H1 (cell line): ENCODE results near the gene ORMDL3. TPM values are rescaled to one million over a fixed set of nuclear protein-coding genes. Genes with fewer than 3 reads are reported as not detected.

Source experiments
- CTCF ChIA-PET: fragments of 300-600 bp; sonication (Branson Sonifier 250); formaldehyde crosslinking; loops from one replicate; lab custom pipeline; 2021; ENCODE audit not compliant: partially characterized antibody; lab: Charles Lee
- POLR2A ChIA-PET: fragments of 300-600 bp; sonication (Branson Sonifier 250); formaldehyde crosslinking; loops from one replicate; lab custom pipeline; 2021; ENCODE audit warnings: inconsistent platforms; ENCODE audit not compliant: partially characterized antibody; lab: Charles Lee
- DNase-seq, 2 experiments: peaks; one replicate each; pipeline versions ENCODE4 v3.0.0 to v3.0.0-alpha.2; 2010 to 2022; ENCODE audit warnings: low spot score in 2 of 2, low read depth in 1 of 2, mixed read lengths in 1 of 2
- FAIRE-seq: peaks from 2 replicates; lab custom pipeline; 2011; peaks lifted over from hg19 to GRCh38; lab: Jason Lieb, UNC
- H2AFZ ChIP-seq: 2 replicates; pipeline ENCODE4 v1.8.1; 2012; ENCODE audit warnings: low read length, inconsistent platforms
- H2AK5ac ChIP-seq: 2 replicates; pipeline ENCODE4 v1.6.1; 2013; ENCODE audit warnings: low read depth, low read length
- H2BK120ac ChIP-seq: replicated peaks from 2 replicates; pipeline ENCODE3; 2013; ENCODE audit warnings: low read depth, low read length, inconsistent platforms
- H2BK12ac ChIP-seq: 2 replicates; pipeline ENCODE4 v1.6.1; 2013; ENCODE audit warnings: low read depth, low read length
- H2BK15ac ChIP-seq: 2 replicates; pipeline ENCODE4 v1.6.1; 2013; ENCODE audit warnings: low read length
- H2BK20ac ChIP-seq: 2 replicates; pipeline ENCODE4 v1.6.1; 2013; ENCODE audit warnings: low read length
- H2BK5ac ChIP-seq: 2 replicates; pipeline ENCODE4 v1.6.1; 2013; ENCODE audit warnings: low read depth, low read length
- H3K14ac ChIP-seq: 2 replicates; pipeline ENCODE4 v1.6.1; 2013; ENCODE audit warnings: inconsistent platforms; ENCODE audit not compliant: insufficient read length
- H3K18ac ChIP-seq: 2 replicates; pipeline ENCODE4 v1.6.1; 2013; ENCODE audit warnings: low read length; ENCODE audit errors: extremely low read depth
- H3K23ac ChIP-seq: 2 replicates; pipeline ENCODE4 v1.6.1; 2013; ENCODE audit warnings: inconsistent platforms; ENCODE audit not compliant: insufficient read length
- H3K23me2 ChIP-seq: 2 replicates; pipeline ENCODE4 v1.6.1; 2013; ENCODE audit warnings: low read depth, low read length
- H3K27ac ChIP-seq: 2 replicates; pipeline ENCODE4 v1.6.1; 2011; ENCODE audit warnings: low read depth, low read length, inconsistent platforms
- H3K27me3 ChIP-seq, 4 experiments: replicated peaks in 1 of 4; 1 replicate in 1 of 4; 2 replicates in 3 of 4; pipeline versions ENCODE4 v1.6.1 to v1.8.1; 2011 to 2013; ENCODE audit warnings: low read length in 3 of 4, mild to moderate bottlenecking in 3 of 4, inconsistent platforms in 2 of 4, mixed read lengths in 2 of 4, moderate library complexity in 1 of 4; ENCODE audit not compliant: control insufficient read depth in 3 of 4, insufficient read depth in 3 of 4; ENCODE audit errors: extremely low read depth in 1 of 4
- H3K36me3 ChIP-seq, 4 experiments: 2 replicates each; pipeline versions ENCODE4 v1.6.1 to v1.8.1; 2011 to 2013; ENCODE audit warnings: mild to moderate bottlenecking in 4 of 4, low read length in 3 of 4, moderate library complexity in 2 of 4, control low read depth in 1 of 4, inconsistent platforms in 1 of 4; ENCODE audit not compliant: insufficient read depth in 4 of 4, control insufficient read depth in 2 of 4
- H3K4ac ChIP-seq: replicated peaks from 2 replicates; pipeline ENCODE3; 2013; ENCODE audit warnings: low read length, low read depth, mixed read lengths, inconsistent platforms; ENCODE audit not compliant: insufficient read length
- H3K4me1 ChIP-seq, 4 experiments: replicated peaks in 1 of 4; 1 replicate in 1 of 4; 2 replicates in 3 of 4; pipeline versions ENCODE4 v1.6.1 to v1.8.1; 2011 to 2013; ENCODE audit warnings: low read length in 3 of 4, inconsistent platforms in 2 of 4, mixed read lengths in 1 of 4; ENCODE audit not compliant: insufficient read depth in 4 of 4, control insufficient read depth in 3 of 4
- H3K4me2 ChIP-seq, 2 experiments: 2 replicates each; pipeline versions ENCODE4 v1.6.1 to v1.8.1; 2011 to 2013; ENCODE audit warnings: low read depth in 2 of 2, low read length in 2 of 2, control low read depth in 1 of 2, inconsistent platforms in 1 of 2, mild to moderate bottlenecking in 1 of 2; ENCODE audit not compliant: insufficient read depth in 1 of 2
- H3K4me3 ChIP-seq, 4 experiments: fragments of 200-600, 300-600 bp in 1 of 4; sonication (generic), shearing (Covaris generic), sonication (Bioruptor Twin) in 1 of 4; 2 replicates each; pipeline versions ENCODE4 v1.5.1 to v1.8.1; 2011 to 2016; ENCODE audit warnings: low read length in 4 of 4, low read depth in 3 of 4, control low read depth in 2 of 4, inconsistent platforms in 2 of 4, mild to moderate bottlenecking in 2 of 4, mixed read lengths in 1 of 4, moderate library complexity in 1 of 4; ENCODE audit not compliant: insufficient read depth in 2 of 4; ENCODE audit errors: extremely low read depth in 1 of 4
- H3K56ac ChIP-seq: replicated peaks from 2 replicates; pipeline ENCODE3; 2013; ENCODE audit warnings: low read depth, mild to moderate bottlenecking, mixed read lengths, low read length, inconsistent platforms; ENCODE audit not compliant: insufficient read length
- H3K79me1 ChIP-seq: 2 replicates; pipeline ENCODE4 v1.6.1; 2013; ENCODE audit warnings: low read depth, low read length, control low read depth
- H3K79me2 ChIP-seq, 2 experiments: 2 replicates each; pipeline versions ENCODE4 v1.6.1 to v1.8.1; 2012 to 2013; ENCODE audit warnings: low read length in 2 of 2, mild to moderate bottlenecking in 2 of 2, inconsistent platforms in 1 of 2; ENCODE audit not compliant: insufficient read depth in 2 of 2, control insufficient read depth in 1 of 2
- H3K9ac ChIP-seq, 4 experiments: replicated peaks in 1 of 4; 1 replicate in 1 of 4; 2 replicates in 3 of 4; pipeline versions ENCODE4 v1.6.1 to v1.8.1; 2011 to 2013; ENCODE audit warnings: low read depth in 3 of 4, low read length in 3 of 4, control low read depth in 2 of 4, mild to moderate bottlenecking in 2 of 4, moderate library complexity in 2 of 4, inconsistent platforms in 1 of 4; ENCODE audit errors: extremely low read depth in 1 of 4
- H3K9me3 ChIP-seq, 2 experiments: 2 replicates each; pipeline versions ENCODE4 v1.6.1 to v1.8.1; 2012 to 2013; ENCODE audit warnings: mild to moderate bottlenecking in 2 of 2, moderate library complexity in 2 of 2, control low read depth in 1 of 2, inconsistent platforms in 1 of 2, low read depth in 1 of 2, low read length in 1 of 2, mixed read lengths in 1 of 2; ENCODE audit not compliant: insufficient read depth in 2 of 2
- H4K20me1 ChIP-seq, 2 experiments: replicated peaks in 1 of 2; 2 replicates each; pipeline versions ENCODE3 to v1.8.1; 2011 to 2013; ENCODE audit warnings: inconsistent platforms in 2 of 2, low read length in 2 of 2, mild to moderate bottlenecking in 1 of 2; ENCODE audit not compliant: insufficient read depth in 2 of 2, control insufficient read depth in 1 of 2
- H4K5ac ChIP-seq: 2 replicates; pipeline ENCODE4 v1.6.1; 2013; ENCODE audit warnings: low read length, low read depth, mixed read lengths, inconsistent platforms; ENCODE audit not compliant: insufficient read length
- H4K8ac ChIP-seq: 2 replicates; pipeline ENCODE4 v1.8.0; 2013; ENCODE audit warnings: mild to moderate bottlenecking, moderate library complexity, low read length, inconsistent platforms; ENCODE audit not compliant: insufficient read depth; ENCODE audit errors: extremely low read depth
- H4K91ac ChIP-seq: replicated peaks from 2 replicates; pipeline ENCODE3; 2013; ENCODE audit warnings: low read length, mixed read lengths, inconsistent platforms; ENCODE audit not compliant: insufficient read length
- CBX8 ChIP-seq: fragments of 300-800, 300-1000 bp; sonication (generic); IDR thresholded peaks from 2 replicates; pipeline ENCODE4 v1.7.1; 2016; ENCODE audit warnings: low read depth, low read length, borderline replicate concordance
- CEBPB ChIP-seq: IDR thresholded peaks from 2 replicates; pipeline ENCODE4 v1.6.1; 2012; ENCODE audit warnings: low read depth, low read length
- CHD1 ChIP-seq: IDR thresholded peaks from 2 replicates; pipeline ENCODE4 v1.6.1; 2012; ENCODE audit warnings: low read depth, low read length, improper control_type of control experiment
- EZH2 ChIP-seq: fragments of 200-600 bp; sonication (generic); IDR thresholded peaks from 2 replicates; pipeline ENCODE4 v1.7.1; 2012; ENCODE audit warnings: low read depth, mild to moderate bottlenecking, moderate library complexity, low read length, inconsistent platforms; ENCODE audit not compliant: severe bottlenecking
- JUN ChIP-seq: IDR thresholded peaks from 2 replicates; pipeline ENCODE4 v1.6.1; 2011; ENCODE audit warnings: low read depth, mild to moderate bottlenecking, improper control_type of control experiment, low read length
- KDM1A ChIP-seq: fragments of 200-600, 300-600 bp; sonication (generic); IDR thresholded peaks from 2 replicates; pipeline ENCODE4 v1.7.1; 2016; ENCODE audit warnings: mild to moderate bottlenecking, low read length, borderline replicate concordance
- POLR2AphosphoS5 ChIP-seq: IDR thresholded peaks from 2 replicates; pipeline ENCODE4 v1.6.1; 2011; ENCODE audit warnings: low read depth, low read length
- RBBP5 ChIP-seq: IDR thresholded peaks from 2 replicates; pipeline ENCODE4 v1.7.1; 2012; ENCODE audit warnings: low read depth, mild to moderate bottlenecking, inconsistent platforms, low read length, moderate library complexity, borderline replicate concordance
- RFX5 ChIP-seq: IDR thresholded peaks from 2 replicates; pipeline ENCODE4 v1.6.1; 2011; ENCODE audit warnings: low read depth, low read length, improper control_type of control experiment, borderline replicate concordance
- RNF2 ChIP-seq: fragments of 200-900, 300-1000 bp; sonication (generic); IDR thresholded peaks from 2 replicates; pipeline ENCODE4 v1.7.1; 2016; ENCODE audit warnings: borderline replicate concordance, low read depth, mild to moderate bottlenecking, antibody characterized with exemption, low read length; ENCODE audit not compliant: poor library complexity, severe bottlenecking; ENCODE audit errors: missing control alignments
- SRF ChIP-seq: IDR thresholded peaks from 2 replicates; pipeline ENCODE4 v1.6.1; 2011; ENCODE audit warnings: mild to moderate bottlenecking, low read depth, low read length, moderate library complexity
- TAF7 ChIP-seq: optimal IDR thresholded peaks from 2 replicates; pipeline ENCODE3; 2011; ENCODE audit warnings: low read depth, mild to moderate bottlenecking, inconsistent platforms, low read length, moderate library complexity, borderline replicate concordance
- WGBS, 2 experiments: shearing (Covaris generic) in 1 of 2; methylation state at CpG; one replicate each; pipeline versions ENCODE4 v1.1.6 to v1.1.7; 2013 to 2015; ENCODE audit warnings: low lambda C conversion rate in 2 of 2, mixed read lengths in 2 of 2, inconsistent platforms in 1 of 2, low coverage in 1 of 2, missing lambda C conversion rate in 1 of 2; ENCODE audit not compliant: insufficient replicate concordance in 2 of 2, insufficient coverage in 1 of 2, insufficient read length in 1 of 2; ENCODE audit errors: extremely low coverage in 1 of 2, missing lambda C conversion rate in 1 of 2; 5-methylcytosine and 5-hydroxymethylcytosine counted together
- polyA plus RNA-seq, 7 experiments: library from polyadenylated mRNA; depleted of rRNA in 3 of 7; stranded (reverse) in 5 of 7; unstranded in 2 of 7; fragments of >200 nt in 5 of 7; fragments of 200-250 nt in 2 of 7; gene quantifications; 1 replicate in 5 of 7; 2 replicates in 1 of 7; 4 replicates in 1 of 7; pipeline versions ENCODE4 v1.2.1 to v1.2.3, GENCODE V29; 2011 to 2013; ENCODE audit warnings: missing spikeins in 2 of 7, mixed read lengths in 2 of 7
- total RNA-seq: library from RNA; stranded (reverse); fragmentation: NEBNext Ultra II Directional; extraction: Animal tissue kit (Norgen Biotek cat#: 25700); gene quantifications from 2 replicates; pipeline ENCODE4 v1.2.1, GENCODE V29; 2021

The ORMDL3 gene
- total and polyA plus RNA-seq, 2 of the 8 experiments (the other 6 are each of a cell fraction or from before 2014, with no cell fraction given) = 50.4 to 108 TPM

DNA sequence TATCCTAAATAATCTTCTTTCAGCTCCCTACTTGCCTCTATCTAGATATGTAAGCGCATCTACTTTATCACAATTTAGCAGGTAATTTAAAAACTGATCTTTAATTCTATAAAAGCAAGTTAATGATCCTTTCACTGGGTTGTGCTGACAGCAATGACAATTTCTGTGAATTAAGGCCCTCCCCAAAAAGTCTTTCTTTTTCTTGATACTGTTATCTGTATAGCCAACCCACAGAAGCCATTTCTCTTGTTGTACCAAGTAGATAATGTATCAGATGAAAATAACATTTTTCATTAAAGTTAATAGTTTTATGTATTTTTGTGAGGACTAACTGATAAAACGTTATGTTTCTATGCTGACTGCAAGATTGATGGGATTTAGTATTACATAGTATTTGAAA is 55.6 kb downstream of the ORMDL3 start:
- H2BK120ac ChIP-seq = no peak overlapping the region
- FAIRE-seq = no peak
- peaks cover 0 to 9% (median 6%) of the 10 kb centered on the region in 4 experiments; a peak in 5 of 7 replicates for H3K27me3 ChIP-seq
- H2BK12ac ChIP-seq = no peak overlapping the region
- no peaks in the 10 kb centered on the region for H3K23me2 ChIP-seq
- H3K9me3 ChIP-seq = no peaks in the 10 kb centered on the region
- no peak overlapping the region for H3K56ac ChIP-seq
- no peak overlapping the region for H2BK20ac ChIP-seq
- H3K79me2 ChIP-seq = no peaks in the 10 kb centered on the region
- no peaks in the 10 kb centered on the region for H3K79me1 ChIP-seq
- no peaks in the 10 kb centered on the region for H4K20me1 ChIP-seq
- DNase-seq = no peak
- WGBS, 2 experiments = 80% methylated on average over 2 of the region's 2 CpGs; no CpG with 5 or more reads in 1 of the 2 experiments
- no peak overlapping the region for H4K91ac ChIP-seq
- no peak overlapping the region for H3K4me2 ChIP-seq
- no peaks in the 10 kb centered on the region; a peak in 1 of 7 replicates for H3K4me1 ChIP-seq
- no peak overlapping the region for H3K14ac ChIP-seq
- no peak overlapping the region for H3K18ac ChIP-seq
- ChIA-PET CTCF (interaction anchor here (0.8 kb wide), 1 partner anchor 74 kb away, joined by 3 read pairs; no protein-coding TSS in a partner anchor), POLR2A (no interaction called here)
- TF ChIP-seq JUN (no peak), SRF (no peak), CHD1 (no peak), KDM1A (no peak), POLR2AphosphoS5 (no peak), EZH2 (no peak), TAF7 (no peak), CEBPB (no peak), RBBP5 (no peak), RNF2 (no peak), RFX5 (no peak), CBX8 (no peak)
- H3K4me3 ChIP-seq = no peak overlapping the region
- H4K8ac ChIP-seq = no peak overlapping the region
- no peaks in the 10 kb centered on the region for H3K36me3 ChIP-seq
- no peak overlapping the region for H2AFZ ChIP-seq
- H3K27ac ChIP-seq = no peak overlapping the region
- H2BK15ac ChIP-seq = no peak overlapping the region
- H3K23ac ChIP-seq = no peak overlapping the region
- no peak overlapping the region for H2BK5ac ChIP-seq
- H2AK5ac ChIP-seq = no peak overlapping the region
- no peak overlapping the region for H3K4ac ChIP-seq
- H3K9ac ChIP-seq = no peak overlapping the region
- H4K5ac ChIP-seq = no peak overlapping the region
